H1 (cell line): ENCODE results near the gene KLK12.

ENCODE experiments used
- CEBPB ChIP-seq: IDR thresholded peaks from 2 replicates; pipeline ENCODE4 v1.6.1; 2012; ENCODE audit warnings: low read depth, low read length
- CTCF ChIP-seq, 3 experiments: IDR thresholded peaks; 1 replicate in 2 of 3; 2 replicates in 1 of 3; pipeline versions ENCODE4 v1.5.1 to v1.6.1; 2011; ENCODE audit warnings: low read length in 3 of 3, mild to moderate bottlenecking in 3 of 3, inconsistent platforms in 2 of 3, low read depth in 1 of 3, moderate library complexity in 1 of 3; ENCODE audit not compliant: insufficient read depth in 1 of 3; ENCODE audit errors: control extremely low read depth in 1 of 3
- RFX5 ChIP-seq: IDR thresholded peaks from 2 replicates; pipeline ENCODE4 v1.6.1; 2011; ENCODE audit warnings: low read depth, low read length, improper control_type of control experiment, borderline replicate concordance
- SP1 ChIP-seq: IDR thresholded peaks from 2 replicates; pipeline ENCODE4 v1.6.1; 2011; ENCODE audit warnings: low read depth, low read length
- ZNF274 ChIP-seq: IDR thresholded peaks from 2 replicates; pipeline ENCODE4 v1.7.0; 2012; ENCODE audit warnings: low read length, borderline replicate concordance; ENCODE audit errors: extremely low read depth

- TF ChIP-seq ZNF274 (no peak), RFX5 (no peak), CTCF (IDR thresholded peaks at IDR 0.05; ENCODE audit: control extremely low read depth in 1 of 3, insufficient read depth in 1 of 3, low read depth in 1 of 3, low read length in 3 of 3) (no peak), CEBPB (no peak), SP1 (no peak)
Observed at GRCh38 chr19:51060973-51061372, 26.2 kb upstream of the KLK12 start.
